ENCODE data around the gene RBM47.

DNA sequence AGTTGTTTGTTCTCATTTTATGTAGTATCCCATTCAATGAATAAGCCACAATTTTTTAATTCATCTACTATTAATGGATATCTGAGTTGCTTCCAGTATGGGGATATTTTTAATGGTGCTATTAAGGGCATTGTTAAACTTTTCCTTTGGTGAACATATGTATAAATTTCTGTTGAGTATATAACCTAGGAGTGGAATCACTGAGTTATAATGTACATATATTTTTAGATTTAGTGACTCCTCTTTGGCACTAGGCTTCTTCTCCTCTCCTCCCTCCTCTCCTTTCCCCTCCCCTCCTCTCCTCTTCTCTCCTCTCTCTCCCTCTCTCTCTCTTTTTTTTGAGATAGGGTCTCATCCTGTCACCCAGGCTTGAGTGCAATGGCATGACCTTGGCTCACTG is 26.4 kb downstream of the RBM47 start:
- TF ChIP-seq POLR2A (IDR thresholded peaks at IDR 0.05): no peak
- TF ChIP-seq, protein P1, sequence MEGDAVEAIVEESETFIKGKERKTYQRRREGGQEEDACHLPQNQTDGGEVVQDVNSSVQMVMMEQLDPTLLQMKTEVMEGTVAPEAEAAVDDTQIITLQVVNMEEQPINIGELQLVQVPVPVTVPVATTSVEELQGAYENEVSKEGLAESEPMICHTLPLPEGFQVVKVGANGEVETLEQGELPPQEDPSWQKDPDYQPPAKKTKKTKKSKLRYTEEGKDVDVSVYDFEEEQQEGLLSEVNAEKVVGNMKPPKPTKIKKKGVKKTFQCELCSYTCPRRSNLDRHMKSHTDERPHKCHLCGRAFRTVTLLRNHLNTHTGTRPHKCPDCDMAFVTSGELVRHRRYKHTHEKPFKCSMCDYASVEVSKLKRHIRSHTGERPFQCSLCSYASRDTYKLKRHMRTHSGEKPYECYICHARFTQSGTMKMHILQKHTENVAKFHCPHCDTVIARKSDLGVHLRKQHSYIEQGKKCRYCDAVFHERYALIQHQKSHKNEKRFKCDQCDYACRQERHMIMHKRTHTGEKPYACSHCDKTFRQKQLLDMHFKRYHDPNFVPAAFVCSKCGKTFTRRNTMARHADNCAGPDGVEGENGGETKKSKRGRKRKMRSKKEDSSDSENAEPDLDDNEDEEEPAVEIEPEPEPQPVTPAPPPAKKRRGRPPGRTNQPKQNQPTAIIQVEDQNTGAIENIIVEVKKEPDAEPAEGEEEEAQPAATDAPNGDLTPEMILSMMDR (IDR thresholded peaks at IDR 0.05): no peak

Data from thyroid gland (tissue), 4 donors.